HG02623 (cell line): ENCODE results near the gene KLHDC7B.
A peak's percentile ranks its signal among the peaks of the same experiment; 100 is the strongest.
"Not testable (repeated sequence)": the region's sequence is repeated elsewhere in the genome, so short reads cannot be mapped to it uniquely, and the experiment has no call there.

Experiments used
- ATAC-seq: cut with Tn5 transposase; IDR thresholded peaks from one replicate; pipeline ENCODE4 v1.9.1; 2021; ENCODE audit warnings: moderate library complexity; ENCODE audit not compliant: unreplicated experiment

KLHDC7B gene

DNA sequence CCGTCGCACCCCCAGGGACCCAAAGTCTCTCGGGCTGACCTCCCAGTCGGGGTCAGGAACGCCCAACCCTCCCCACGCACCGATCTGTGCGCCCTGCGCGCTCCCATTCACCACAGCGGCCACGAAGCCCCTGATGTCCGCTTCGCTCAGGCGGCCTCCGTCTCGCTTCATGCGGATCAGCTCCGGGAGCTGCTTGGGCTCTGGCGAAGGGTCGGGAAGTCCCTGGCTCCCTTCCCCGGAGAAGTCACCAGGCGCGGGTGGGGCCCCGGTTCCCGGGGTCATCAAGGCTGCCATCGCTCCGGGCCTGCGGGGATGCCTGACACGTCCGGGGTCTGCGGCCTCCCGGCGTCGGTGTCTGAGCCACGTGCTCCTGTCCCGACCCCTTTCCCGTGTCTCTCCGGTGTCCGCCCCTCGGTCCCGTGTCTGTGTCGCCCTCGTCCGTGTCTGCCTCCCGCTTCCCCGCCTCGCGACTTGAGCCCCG lies 16.2 kb upstream of the KLHDC7B start:
- no peak for ATAC-seq

DNA sequence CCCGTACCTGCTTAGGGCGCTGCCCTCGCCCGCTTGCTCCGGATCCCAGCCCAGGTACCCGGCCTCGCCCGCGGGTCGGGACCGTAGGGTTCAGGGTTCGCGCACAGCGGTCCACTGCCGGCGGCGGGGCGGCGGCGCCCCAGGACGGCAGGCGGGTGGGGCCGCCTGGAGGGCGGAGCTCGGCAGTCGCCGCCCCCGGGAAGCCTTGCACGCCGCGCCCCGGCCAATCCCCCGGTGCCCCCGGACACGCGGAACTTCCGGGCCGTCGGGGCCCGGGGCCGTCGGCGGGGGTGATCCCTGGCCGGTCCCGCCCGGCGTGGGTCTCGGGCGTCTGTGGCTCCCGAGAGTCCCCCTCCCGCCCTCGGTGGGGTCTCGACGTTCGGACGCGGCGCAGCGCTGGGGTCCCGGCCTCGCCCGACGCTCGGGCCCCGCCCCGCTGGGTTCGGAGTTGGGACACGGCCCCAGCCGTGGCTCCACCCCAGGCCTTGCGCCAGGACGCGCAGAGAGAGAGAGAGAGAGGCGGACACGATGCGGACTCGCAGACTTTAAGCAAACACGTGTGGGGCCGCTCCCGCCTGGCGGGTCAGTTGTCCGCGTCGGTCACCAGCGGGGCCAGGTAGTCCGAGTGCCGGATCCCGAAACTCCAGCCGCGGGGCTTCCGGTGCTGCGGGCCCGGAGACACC lies 15.7 kb upstream of the KLHDC7B start, which contains the start of gene TYMP:
Gene TYMP, minus strand, starts transcription at position 116 of the 683 bp plus-strand sequence. CDS start 303 bp downstream, outside the sequence.
- no peak for ATAC-seq

GRCh38 chr22:50530580-50530876 lies 15.2 kb upstream of the KLHDC7B start:
- no peak for ATAC-seq

DNA sequence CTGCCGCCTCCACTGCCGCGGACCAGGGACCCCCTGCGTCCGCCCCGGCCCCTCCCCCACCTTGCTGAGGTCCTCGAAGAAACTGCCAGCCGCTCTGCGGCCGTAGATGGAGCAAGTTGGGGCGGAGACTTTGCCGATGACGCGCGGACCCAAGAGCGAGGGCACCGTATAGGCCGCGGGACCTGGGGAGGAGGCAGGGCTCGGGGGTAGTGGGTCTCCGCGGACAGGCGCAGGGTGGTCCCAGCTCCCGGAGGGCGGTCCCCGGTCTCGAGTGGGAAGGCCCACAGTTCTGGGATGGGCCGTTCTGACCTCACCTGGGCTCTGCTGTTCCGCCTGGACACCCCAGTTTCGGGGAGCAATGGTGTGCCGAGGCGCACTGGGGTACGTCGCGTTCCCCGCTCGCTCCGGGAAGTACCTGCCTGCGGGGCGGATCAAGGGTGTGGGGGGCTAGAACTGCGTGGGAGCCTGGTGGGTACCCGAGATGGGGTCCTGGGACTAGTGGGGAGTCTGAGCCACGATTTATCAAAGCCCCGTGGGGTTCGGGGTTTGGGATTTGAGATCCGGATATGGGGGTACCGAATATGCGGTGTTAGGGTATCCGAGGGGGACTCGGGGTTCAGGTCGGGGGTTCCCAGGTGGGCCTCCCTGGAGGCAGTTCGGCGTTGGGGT lies 14.7 kb upstream of the KLHDC7B start:
- no peak for ATAC-seq

DNA sequence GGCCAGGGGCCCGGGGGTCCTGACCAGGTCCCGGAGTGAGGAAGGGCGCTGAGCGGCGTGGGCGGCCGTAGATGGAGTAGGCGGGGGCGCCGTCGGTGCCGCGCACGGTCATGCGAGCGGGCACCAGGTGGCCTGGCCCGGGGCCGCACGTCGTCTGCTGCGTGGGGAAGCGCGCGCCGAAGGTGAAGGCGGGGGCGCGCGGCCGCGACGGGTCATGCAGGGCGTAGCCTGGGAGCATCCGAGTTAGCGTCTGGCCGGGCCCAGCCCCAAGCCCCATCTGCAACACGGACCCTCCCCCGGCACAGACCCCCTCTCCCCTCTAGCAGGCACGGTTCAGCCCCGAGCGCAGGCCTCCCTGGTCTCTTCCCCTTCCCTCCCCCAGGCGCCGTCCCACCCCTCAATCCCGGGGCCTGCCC lies 14.1 kb upstream of the KLHDC7B start:
- peak; percentile 23 for ATAC-seq

GRCh38 chr22:50531962-50532674 lies 13.6 kb upstream of the KLHDC7B start:
- peak; percentile 3 for ATAC-seq

GRCh38 chr22:50532824-50533796 lies 12.6 kb upstream of the KLHDC7B start:
- ATAC-seq: no peak

DNA sequence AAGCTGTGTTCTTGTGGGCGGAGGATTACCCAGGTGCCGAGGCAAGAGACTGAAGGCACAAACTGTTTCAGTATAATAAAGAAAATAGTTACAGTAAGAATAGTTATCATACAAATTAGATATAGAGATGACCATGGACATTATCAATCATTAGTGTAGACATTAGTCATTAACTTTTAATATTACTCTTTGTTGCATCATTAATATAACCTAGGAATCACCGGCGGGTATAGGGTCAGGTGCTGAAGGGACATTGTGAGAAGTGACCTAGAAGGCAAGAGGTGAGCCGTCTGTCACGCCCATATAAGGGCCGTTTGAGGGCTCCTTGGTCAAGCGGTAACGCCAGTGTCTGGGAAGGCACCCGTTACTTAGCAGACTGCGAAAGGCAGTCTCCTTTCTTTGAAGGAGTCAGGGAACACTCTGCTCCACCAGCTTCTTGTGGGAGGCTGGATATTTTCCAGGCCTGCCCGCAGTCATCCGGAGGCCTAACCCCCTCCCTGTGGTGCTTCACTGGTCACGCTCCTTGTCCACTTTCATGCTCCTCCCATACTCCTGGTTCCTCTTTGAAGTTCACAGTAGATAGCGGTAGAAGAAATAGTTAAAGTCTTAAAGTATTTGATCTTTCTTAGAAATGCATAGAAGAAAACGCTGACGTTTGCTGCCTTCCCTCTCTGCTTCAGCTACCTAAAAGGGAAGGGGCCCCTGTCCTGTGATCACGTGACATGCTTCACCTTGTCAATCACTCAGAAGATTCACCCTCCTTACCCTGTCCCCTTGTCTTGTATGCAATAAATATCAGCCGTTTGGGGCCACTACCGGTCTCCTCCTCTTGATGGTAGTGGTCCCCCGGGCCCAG lies 11.6 kb upstream of the KLHDC7B start:
- ATAC-seq: not testable (repeated sequence)

GRCh38 chr22:50535113-50535512 lies 10.6 kb upstream of the KLHDC7B start:
- ATAC-seq: no peak

DNA sequence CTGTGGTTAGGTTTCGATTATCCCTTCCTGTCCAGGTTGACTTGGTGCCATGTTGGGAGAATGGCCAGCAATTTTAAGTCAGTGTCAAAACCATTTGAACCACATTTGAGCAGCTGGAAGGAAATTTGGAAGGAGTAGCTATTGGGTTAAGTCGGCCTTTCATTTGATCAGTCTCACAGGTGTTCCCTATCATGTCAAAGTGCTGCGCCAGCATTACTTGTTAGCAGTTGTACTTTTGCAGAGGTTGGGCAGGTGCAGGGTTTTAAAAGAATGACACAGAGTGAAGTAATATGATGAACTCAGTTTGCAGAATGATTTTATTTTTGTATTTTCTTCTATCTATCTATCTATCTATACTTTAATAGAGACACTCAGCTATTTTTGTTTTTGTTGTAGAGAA lies 9.5 kb upstream of the KLHDC7B start:
- no peak for ATAC-seq

GRCh38 chr22:50537765-50538164 lies 7.9 kb upstream of the KLHDC7B start:
- no peak for ATAC-seq

- ATAC-seq: no peak
These were observed 5.3 kb upstream of the KLHDC7B start for GRCh38 chr22:50540381-50540780.

DNA sequence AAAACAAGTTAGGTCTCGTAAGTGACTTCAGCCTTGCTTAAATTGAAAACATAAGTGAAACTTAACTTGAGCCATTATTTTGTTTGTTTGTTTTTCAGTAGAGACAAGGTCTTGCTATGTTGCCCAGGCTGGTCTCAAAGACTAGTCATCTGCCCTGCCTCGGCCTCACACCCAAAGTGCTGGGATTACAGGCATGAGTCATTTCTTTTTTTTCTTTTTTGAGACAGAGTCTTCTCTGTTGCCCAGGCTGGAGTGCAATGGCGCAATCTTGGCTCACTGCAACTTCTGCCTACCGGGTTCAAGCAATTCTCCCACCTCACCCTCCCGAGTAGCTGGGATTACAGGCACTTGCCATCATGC lies 4.1 kb upstream of the KLHDC7B start:
- ATAC-seq: not testable (repeated sequence)

- no peak for ATAC-seq
These were observed 3.2 kb upstream of the KLHDC7B start for GRCh38 chr22:50542416-50542927.

- ATAC-seq: no peak
These were observed 1.5 kb upstream of the KLHDC7B start for GRCh38 chr22:50544078-50544745.

GRCh38 chr22:50544746-50545253 lies 899 bp upstream of the KLHDC7B start:
- ATAC-seq: no peak

GRCh38 chr22:50546326-50547262 lies 895 bp downstream of the KLHDC7B start:
- ATAC-seq: no peak
